Hematopoietic multipotent progenitor cell treated with erythropoietin and hydrocortisone succinate and interleukin-3 and kit ligand, for 17 days (in vitro differentiated cells): ENCODE data around the gene DUS2.
A peak's percentile ranks its signal among the peaks of the same experiment; 100 is the strongest.
"Not testable (repeated sequence)": the region's sequence is repeated elsewhere in the genome, so short reads cannot be mapped to it uniquely, and the experiment has no call there.

ENCODE experiments used
- DNase-seq: peaks from one replicate; pipeline ENCODE4 v3.0.0-alpha.2; 2015; ENCODE audit warnings: low spot score

The DUS2 gene

DNA sequence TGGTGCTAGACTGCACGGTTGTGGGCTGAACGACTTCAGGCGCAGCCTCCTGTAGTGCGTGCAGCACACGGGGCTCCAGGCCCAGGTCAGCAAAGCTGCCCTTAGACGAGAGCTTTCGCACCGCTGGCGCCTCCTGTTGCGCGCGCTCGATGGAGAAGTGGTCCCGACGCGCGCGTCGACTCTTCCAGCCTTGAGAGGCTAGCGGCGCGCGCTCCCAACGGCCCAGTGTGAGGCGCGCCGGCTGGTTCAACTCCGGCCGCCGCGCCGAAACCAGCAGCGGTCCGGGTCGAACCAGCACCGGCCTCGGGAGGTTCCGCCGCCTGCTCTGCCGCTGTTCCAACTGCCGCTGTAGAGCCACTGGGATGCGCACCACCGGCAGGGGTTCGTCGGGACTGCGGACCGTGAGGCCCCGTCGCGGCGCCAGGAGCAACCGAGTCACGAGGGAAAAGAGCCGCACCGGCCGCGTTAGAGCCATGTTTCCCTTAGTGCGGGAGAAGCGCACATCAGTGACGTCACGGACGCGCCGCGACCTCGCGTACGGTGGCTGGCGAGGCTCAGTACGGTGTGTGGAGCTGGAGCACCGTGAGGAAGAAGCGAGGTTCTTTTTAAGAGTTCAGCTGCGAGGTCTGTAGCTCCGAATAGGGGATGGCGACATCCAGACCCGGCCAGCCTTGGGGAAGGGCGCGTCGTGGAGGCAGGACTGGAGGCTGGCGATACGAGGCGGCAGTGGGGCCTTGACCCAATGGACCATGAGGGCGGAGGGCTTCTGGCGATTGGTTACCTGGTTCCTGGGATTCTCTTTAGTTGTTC is at the start of gene DUS2, which contains the start of gene DDX28:
DUS2 (plus strand) TSS at position 557 of the 810 bp plus-strand sequence. CDS start 14,740 bp downstream, outside the sequence.
DDX28 (minus strand) TSS at position 505 of the 810 bp plus-strand sequence; CDS start at position 475, 30 bp downstream.
- peak; percentile 92 for DNase-seq

GRCh38 chr16:67975321-67976105 is 47.6 kb upstream of the DUS2 start:
- DNase-seq: no peak

DNA sequence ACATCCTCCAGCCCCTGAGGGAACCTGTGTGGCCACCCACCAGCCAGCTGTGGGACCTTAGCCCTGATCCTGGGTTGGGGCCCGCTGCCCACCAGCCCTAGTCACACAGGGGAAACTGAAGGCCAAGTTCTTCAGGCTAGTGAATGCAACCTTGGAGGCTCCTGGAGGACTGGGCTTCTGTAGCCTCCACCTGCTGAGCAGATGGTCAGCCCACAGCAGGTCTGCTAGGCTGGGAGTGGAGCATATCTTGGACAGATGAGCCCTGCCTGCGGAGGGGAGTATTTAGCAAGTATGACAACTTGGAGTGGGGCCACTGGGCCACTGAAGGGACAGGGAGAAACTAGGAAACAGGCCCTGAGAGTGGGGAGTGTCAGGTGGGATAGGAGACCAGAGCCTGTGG is 46.9 kb upstream of the DUS2 start:
- DNase-seq: no peak

DNA sequence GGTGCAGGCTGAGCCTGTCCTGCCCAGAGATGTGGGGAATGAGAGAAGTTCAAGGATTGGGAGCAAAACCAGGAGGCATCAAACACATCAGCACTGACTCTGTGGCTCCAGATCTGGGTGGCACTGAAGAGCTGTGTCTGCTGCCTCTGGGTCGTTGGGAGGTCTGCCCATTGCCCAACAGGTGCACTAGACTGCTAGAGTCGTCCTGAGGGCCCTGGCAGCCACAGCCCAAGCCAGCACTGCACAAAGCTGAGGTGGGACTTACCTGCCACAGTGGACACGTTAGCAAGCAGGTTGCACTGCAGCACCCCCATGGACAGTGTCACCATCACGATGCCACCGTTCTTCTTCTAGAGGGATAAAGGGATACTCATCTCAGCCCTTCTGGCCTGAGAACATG is 46.1 kb upstream of the DUS2 start:
- DNase-seq: no peak

DNA sequence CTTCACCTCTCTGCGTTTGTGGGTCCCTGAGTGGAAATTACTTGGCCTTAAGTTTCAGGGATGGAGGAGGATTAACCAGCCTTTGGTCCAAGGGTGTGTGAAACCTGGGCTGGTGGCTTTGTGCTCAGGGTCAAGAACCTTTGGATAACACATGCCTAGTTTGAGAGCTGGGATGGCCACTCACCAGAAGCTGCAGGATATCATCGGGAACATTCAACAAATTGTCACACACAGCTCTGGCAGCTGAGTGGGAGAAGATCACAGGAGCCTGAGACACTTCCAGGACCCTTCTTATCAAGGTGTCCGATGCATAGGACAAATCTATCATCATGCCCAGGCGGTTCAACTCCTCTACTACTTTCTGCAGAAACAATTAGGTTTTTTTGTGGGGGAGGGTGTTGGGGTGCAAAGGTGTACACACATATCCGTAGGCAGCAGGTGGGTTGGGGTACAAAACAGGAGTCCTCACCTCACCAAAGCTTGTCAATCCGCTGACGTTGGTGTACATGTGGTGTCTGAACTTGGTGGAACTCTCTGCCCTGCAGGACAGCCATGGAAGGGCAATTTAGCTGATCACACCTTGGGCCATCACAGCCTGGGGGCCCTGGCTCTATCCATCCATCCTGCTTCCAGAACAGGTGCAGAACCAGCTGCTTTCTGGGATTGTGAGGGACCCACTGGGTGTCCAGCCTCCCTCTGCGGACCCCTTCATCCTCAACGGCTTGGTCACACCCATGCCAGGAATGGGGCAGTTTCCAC is 45.4 kb upstream of the DUS2 start:
- DNase-seq: no peak

GRCh38 chr16:67979955-67980678 is 43.0 kb upstream of the DUS2 start, which contains the start of gene DPEP3:
Gene DPEP3 (minus strand): TSS chr16:67980499. CDS start chr16:67980380, 119 bp downstream.
- no peak for DNase-seq

DNA sequence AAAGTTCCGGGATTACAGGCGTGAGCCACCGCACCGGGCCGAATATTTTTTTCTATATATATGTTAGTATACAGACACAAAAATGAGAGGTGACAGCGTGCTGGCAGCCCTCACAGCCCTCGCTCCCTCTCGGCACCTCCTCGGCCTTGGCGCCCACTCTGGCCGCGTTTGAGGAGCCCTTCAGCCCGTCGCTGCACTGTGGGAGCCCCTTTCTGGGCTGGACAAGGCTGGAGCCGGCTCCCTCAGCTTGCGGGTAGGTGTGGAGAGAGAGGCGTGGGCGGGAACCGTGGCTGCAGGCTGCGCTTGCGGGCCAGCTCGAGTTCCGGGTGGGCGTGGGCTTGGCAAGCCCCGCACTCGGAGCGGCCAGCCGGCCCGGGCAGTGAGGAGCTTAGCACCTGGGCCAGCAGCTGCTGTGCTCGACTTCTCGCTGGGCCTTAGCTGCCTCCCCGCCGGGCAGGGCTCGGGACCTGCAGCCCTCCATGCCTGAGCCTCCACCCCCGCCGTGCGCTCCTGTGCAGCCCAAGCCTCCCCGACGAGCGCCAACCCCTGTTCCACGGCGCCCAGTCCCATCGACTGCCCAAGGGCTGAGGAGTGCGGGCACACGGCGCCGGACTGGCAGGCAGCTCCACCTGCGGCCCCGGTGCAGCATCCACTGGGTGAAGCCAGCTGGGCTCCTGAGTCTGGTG is 40.9 kb upstream of the DUS2 start:
- no peak for DNase-seq

DNA sequence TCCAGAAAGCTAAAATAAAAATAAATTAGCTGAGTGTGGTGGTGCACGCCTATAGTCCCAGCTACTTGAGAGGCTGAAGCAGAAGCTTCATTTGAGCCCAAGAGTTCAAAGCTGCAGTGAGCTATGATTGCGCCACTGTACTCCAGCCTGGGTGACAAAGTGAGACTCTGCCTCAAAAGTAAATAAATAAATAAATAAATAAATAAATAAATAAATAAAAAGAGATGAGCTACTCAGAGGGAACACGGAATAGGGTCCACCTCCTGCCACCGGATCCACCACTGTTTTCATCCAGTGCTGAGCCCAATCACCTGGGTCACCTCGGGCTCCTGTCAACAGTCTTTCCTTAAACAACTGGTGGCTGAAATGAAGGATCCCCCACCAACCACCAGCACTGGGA is 36.1 kb upstream of the DUS2 start:
- no peak for DNase-seq

DNA sequence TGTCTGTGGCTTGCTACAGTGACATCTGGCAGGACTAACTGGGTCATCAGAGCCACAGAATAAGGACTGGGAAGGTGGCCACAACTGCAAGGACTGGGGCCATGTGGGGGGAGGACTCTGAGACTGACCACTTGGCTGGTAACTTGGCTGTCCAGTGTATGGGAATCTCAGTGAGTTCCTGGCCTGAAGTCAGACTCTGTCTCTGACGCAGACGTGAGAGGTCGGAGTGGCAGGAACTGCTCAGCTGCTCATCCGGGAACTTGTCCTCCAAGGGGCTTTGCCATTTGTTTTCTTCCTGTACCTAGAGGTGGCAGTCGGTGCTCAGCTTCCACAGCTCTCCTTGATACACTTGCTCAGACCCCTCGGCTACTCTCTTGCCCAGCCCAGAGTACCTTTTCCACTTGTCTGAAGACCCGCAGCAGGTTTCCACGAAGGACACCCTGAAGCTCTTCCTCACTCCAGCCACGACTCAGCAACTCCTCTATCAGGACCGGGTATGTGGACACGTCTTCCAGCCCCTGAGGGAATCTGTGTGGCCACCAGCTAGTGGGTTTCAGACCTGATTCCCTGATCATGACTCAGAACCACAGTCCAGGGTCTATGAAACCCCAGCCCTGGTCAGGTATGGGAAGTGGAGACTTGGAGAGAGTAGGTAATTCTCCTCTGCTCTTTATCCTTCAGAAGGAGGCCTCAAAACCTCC is 35.5 kb upstream of the DUS2 start:
- DNase-seq: no peak

DNA sequence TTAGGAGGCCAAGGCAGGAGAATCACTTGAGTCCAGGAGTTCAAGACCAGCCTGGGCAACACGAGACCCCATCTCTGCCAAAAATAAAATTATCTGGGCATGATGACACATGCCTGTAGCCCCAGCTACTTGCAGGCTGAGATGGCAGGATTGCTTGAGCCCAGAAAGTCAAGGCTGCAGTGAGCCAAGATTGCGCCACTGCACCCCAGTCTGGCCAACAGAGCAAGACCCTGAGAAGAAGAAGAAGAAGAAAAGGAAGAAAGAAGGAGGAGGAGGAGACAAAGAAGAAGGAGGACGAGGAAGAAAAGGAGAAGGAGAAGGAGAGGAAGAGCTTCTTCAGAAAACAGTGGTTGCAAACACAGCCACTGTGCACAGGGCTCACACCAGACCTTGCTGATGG is 34.4 kb upstream of the DUS2 start:
- no peak for DNase-seq

GRCh38 chr16:67989322-67990017 is 33.6 kb upstream of the DUS2 start:
- no peak for DNase-seq

- no peak for DNase-seq
Measured at GRCh38 chr16:67990018-67990386, 33.1 kb upstream of the DUS2 start.

DNA sequence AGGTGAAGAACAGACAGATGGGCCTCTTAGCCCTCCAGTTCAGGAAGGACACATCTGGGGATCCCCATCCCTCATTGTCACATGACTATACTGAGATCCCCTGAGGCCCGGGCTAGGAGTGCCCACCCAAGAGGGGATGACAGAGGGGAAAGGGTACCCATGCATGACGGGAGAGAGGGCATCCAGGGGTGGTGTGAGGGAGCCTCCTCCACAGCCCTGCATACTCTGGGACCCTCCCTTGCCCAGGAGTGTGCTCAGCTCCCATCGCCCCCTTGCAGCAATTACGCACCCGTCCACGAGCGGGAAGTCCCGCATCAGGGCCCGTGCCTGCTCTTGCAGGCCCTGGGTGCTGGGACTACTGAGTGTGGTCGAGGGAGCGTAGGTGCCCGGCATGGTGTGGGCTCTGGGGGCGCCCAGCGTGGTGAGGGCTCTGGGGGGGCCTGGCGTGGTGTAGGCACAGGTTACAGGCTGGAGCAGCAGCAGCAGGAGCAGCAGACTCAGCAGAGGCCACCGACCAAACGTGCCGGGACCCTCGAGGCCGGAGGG is 30.4 kb upstream of the DUS2 start:
- DNase-seq: no peak

DNA sequence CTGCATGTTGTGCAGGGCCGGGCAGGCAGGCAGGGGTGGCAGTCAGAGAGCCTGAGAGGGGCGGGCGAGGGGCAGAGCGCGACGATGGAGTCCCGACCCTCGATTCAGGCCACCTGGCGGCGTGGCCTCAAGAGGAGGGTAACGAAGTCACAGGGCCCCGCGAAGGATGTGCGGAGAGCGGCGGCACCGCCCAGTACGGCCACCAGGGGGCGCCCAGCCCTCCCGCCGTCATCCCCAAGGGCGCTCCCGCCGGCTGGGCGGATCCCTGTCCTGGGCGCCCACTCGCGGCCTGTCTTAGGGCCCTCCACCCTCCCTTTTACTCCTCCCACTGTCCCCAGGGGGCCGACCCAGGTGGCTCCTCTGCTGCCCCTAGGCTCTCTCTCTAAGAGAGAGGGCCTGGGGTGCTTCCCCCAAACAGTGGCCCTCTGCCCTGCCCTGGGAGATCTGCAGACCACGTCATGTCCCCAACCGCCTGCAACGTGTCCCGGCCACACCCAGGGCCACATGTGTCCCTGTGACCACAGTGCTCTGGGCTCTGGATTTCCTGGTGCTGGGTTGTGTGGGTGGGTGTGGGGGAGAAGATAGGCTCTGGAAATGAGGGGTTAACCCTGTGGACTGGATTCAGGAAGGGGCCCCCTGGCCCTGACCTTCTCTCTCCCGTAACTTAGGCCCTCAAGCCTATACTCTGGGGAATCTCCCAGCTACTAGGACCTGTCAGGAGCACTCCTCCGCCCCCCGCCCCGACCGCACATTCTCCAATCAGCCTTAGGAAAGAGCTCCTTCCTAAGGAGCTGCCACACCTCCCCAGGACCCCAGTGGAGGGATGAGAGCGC is 29.7 kb upstream of the DUS2 start:
- DNase-seq: peak; percentile 86

GRCh38 chr16:67994040-67994408 is 29.1 kb upstream of the DUS2 start:
- DNase-seq: not testable (repeated sequence)

GRCh38 chr16:67995423-67995822 is 27.7 kb upstream of the DUS2 start:
- DNase-seq: no peak

DNA sequence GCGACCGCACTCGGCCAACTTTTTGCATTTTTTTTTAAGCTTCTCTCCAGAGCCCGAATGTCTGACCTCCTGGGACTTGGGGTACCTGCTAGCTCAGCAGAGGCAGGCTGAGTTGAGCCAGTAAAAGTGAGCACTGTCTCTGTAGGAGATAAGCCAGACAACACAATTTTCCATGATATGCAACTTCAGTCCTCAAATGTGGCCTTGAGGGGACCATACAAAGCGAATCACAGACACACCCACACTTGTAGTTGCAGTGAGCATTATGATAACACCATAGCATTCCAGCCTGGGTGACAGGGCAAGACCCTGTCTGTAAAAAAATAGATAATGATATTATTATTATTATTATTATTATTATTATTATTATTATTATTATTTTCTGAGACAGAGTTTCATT is 26.4 kb upstream of the DUS2 start:
- no peak for DNase-seq

- not testable (repeated sequence) for DNase-seq
Measured at GRCh38 chr16:67998231-67998778, 24.8 kb upstream of the DUS2 start.
